ENCODE results near the gene CMTM3.
A peak's percentile ranks its signal among the peaks of the same experiment; 100 is the strongest.

DNA sequence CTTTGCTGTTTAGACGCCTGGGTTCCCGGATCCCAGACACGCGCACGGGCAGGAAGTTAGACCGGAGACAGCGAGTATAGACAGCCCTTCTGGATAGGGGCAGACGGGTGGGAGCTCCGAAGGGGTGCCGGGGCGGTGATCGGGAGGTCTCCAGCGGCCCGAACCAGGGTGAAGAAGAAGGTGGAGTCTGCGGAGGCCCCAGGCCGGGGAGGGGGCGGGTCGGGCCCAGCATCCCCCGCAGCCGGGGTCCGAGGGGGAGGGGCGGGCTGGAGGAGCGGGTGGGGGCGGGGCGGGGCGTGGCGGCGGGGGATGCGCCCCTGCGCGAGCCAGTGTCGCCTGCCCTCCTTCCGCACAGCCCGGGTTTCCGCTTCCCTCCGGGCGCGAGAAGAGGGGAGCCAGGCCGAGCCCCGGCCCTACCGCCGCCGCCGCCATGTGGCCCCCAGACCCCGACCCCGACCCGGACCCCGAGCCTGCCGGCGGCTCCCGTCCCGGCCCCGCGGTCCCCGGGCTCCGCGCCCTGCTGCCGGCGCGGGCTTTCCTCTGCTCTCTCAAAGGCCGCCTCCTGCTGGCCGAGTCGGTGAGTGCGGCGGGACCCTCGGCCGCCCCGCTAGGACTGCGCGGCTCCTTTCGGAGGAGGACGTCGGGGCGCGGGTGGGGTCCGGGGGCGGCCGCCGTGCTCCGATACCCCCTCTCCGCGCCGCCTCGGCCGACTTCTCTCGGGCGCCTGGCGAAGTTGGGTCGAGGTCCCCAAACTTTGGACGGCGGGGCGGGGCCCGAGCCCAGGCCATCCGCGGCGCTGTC lies at the start of gene CMTM3:
- TF ChIP-seq, protein P1, sequence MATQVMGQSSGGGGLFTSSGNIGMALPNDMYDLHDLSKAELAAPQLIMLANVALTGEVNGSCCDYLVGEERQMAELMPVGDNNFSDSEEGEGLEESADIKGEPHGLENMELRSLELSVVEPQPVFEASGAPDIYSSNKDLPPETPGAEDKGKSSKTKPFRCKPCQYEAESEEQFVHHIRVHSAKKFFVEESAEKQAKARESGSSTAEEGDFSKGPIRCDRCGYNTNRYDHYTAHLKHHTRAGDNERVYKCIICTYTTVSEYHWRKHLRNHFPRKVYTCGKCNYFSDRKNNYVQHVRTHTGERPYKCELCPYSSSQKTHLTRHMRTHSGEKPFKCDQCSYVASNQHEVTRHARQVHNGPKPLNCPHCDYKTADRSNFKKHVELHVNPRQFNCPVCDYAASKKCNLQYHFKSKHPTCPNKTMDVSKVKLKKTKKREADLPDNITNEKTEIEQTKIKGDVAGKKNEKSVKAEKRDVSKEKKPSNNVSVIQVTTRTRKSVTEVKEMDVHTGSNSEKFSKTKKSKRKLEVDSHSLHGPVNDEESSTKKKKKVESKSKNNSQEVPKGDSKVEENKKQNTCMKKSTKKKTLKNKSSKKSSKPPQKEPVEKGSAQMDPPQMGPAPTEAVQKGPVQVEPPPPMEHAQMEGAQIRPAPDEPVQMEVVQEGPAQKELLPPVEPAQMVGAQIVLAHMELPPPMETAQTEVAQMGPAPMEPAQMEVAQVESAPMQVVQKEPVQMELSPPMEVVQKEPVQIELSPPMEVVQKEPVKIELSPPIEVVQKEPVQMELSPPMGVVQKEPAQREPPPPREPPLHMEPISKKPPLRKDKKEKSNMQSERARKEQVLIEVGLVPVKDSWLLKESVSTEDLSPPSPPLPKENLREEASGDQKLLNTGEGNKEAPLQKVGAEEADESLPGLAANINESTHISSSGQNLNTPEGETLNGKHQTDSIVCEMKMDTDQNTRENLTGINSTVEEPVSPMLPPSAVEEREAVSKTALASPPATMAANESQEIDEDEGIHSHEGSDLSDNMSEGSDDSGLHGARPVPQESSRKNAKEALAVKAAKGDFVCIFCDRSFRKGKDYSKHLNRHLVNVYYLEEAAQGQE (IDR thresholded peaks at IDR 0.05; ENCODE audit: unreplicated experiment): no peak
- no peak for TF ChIP-seq EZH2 (IDR thresholded peaks at IDR 0.05; ENCODE audit: low read depth, unreplicated experiment)
- TF ChIP-seq, protein P2, sequence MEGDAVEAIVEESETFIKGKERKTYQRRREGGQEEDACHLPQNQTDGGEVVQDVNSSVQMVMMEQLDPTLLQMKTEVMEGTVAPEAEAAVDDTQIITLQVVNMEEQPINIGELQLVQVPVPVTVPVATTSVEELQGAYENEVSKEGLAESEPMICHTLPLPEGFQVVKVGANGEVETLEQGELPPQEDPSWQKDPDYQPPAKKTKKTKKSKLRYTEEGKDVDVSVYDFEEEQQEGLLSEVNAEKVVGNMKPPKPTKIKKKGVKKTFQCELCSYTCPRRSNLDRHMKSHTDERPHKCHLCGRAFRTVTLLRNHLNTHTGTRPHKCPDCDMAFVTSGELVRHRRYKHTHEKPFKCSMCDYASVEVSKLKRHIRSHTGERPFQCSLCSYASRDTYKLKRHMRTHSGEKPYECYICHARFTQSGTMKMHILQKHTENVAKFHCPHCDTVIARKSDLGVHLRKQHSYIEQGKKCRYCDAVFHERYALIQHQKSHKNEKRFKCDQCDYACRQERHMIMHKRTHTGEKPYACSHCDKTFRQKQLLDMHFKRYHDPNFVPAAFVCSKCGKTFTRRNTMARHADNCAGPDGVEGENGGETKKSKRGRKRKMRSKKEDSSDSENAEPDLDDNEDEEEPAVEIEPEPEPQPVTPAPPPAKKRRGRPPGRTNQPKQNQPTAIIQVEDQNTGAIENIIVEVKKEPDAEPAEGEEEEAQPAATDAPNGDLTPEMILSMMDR (conservative IDR thresholded peaks at IDR 0.05; ENCODE audit: low read depth in 2 of 2): peak; percentile 47 to 65
- TF ChIP-seq CREB1 (CRISPR knock-in tag; IDR thresholded peaks at IDR 0.05; ENCODE audit: low read depth): 0 out of 2 replicates have a peak, but pooled peaks have one; percentile 28
- TF ChIP-seq POLR2AphosphoS5 (IDR thresholded peaks at IDR 0.05; ENCODE audit: low read depth): no peak; the same call in 1 of the 2 replicates

All from GM23338 (cell line).